Stimulated activated CD8-positive, alpha-beta memory T cell treated with anti-CD3 and anti-CD28 coated beads, Interleukin-4, amount 100 ng/mL, for 1 hour (primary cell): Measurements from ENCODE around the gene GALNT9.
"Not testable (repeated sequence)": the region's sequence is repeated elsewhere in the genome, so short reads cannot be mapped to it uniquely, and the experiment has no call there.

Experiments used
- DNase-seq, 2 donors: peaks; one replicate each; pipeline ENCODE4 v3.0.0-alpha.2; 2020; ENCODE audit warnings: low read depth in 2 of 2, low spot score in 1 of 2

The GALNT9 gene

GRCh38 chr12:132358241-132359225 lies 29.1 kb upstream of the GALNT9 start:
- not testable (repeated sequence) for DNase-seq

GRCh38 chr12:132357623-132358186 lies 28.3 kb upstream of the GALNT9 start:
- DNase-seq: no peak

GRCh38 chr12:132356691-132357622 lies 27.6 kb upstream of the GALNT9 start:
- DNase-seq: no peak

- no peak for DNase-seq
These were observed 26.6 kb upstream of the GALNT9 start for GRCh38 chr12:132355742-132356681.

DNA sequence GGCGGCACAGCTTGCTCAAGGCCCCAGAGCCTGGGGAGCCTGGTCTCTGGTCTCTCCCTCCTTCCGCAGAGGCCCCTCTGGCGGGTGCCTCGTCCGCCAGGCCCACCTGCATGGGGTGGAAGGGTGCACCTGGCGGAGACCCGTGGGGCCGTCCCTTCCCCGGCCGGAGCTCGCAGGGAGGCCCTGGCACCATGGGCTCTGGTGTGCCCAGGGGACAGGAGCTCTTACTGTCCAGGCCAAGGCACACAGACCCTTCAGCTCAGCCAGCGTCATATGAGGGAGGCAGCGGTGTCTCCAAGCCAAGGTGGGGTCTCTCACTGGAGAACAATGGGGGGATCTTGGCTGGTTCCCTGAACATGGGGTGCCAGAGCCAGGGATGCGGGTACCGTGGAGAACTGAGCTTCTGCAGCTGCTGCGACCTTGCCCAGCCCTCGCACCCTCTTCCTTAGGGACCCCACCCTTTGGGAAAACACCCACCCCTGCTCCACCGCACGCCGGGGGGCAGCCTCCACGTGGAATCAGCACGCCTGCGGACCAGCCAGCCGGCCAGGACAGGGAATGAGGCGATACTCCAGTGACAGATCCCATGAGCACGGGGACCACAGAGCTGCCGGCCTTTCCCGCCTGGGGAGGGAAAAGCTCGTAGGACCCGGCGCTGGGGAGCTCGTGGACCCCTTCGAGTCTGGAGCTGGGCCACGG lies 25.7 kb upstream of the GALNT9 start:
- DNase-seq: no peak

- DNase-seq: no peak
These were observed 25.0 kb upstream of the GALNT9 start for GRCh38 chr12:132354211-132354981.

DNA sequence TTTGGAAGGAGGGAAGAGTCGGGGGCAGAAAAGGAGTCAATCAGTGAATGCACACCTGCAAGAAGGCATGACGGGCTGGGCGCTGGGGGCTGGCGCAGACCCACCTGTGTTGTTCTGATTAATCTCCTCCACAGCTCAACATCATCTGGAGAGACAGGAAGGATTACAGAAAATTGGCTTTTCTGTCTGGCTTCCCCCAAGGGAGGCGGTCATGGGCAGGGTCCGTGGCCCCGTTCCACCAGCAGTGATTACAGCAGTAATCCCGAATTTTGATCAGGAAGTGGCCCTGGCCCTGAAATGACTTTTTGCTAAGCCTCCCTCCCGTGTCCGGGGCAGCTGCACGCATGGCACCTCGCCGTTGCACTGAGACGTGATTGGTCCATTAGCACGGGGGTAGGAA lies 24.4 kb upstream of the GALNT9 start:
- DNase-seq: no peak

DNA sequence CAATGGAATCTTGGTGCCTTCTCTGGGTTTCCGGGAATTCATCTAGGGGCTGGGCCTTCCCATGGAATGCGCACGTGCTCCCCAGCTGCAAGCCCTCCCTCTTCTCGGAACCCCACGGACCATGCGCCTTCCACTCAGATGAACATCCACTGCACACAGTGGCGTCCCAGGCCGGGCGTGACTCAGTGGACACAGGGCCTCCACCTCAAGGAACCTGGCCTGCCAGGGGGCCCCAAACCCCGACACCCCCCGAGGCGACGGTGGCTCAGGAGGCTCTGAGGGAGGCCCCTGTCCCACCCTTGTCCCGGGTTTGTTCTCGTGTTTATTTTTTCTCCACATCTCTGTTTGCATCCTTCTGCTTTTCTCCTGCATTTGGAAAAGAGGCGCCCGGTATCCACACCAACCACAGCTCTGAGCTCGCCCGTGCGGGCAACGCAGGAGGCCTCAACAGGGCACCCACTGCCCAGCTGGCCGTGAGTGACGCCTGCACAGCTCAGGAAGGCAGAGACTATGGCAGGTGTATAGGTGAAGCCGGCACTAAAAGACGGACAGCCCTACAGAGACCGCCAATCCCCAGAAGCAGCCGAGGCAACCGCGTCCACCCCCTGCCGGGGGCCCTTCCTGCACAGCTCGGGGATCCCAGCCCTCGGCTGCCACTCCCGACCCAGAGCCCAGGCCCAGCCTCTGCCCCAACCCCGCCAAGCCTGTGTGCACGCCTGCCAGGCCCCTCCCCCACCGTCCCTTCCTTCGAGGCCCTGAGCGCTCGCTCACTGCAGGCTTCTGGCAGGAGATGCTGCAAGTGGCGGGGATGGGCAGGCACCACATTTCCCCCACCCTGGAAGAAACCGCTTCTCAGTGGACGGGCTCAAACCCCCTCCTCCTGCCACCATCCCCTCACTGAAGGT lies 23.8 kb upstream of the GALNT9 start:
- no peak for DNase-seq

DNA sequence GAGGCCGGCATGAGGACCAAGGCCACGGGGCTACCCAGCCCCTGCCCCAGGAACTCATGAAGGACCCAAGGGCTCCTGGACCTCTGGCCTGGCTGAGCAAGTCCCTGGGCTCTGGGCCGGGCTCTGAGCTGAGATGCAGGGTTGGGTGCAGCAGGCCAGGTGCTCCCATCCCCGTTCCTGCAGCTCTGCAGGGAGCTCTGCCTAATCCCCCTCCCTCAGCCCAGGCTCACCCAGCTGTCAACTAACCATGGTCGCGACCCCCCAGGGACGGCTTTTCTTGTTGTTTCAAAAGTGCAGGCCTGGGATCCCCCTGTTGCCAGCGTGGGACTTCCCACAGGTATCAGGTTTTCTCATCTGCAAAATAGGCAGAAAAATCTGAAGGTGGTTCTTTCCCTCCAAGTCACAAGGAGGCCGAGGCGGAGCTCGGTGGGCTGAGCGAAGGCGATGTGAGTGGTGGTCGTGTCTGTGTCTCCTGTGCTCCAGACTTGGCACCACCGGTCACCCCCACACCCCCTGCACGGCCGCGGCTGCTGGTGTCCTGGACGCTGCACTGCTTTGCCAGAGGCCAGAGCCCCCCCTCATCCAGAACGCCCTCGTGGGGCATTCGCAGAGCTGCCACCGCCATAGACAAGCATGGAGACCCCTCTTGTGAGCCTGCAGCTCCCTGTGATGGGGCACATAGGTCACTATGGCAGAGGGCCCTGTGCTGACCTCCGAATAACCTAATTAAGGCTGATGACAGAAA lies 22.5 kb upstream of the GALNT9 start:
- no peak for DNase-seq

- no peak for DNase-seq
These were observed 20.2 kb upstream of the GALNT9 start for GRCh38 chr12:132349501-132350131.

DNA sequence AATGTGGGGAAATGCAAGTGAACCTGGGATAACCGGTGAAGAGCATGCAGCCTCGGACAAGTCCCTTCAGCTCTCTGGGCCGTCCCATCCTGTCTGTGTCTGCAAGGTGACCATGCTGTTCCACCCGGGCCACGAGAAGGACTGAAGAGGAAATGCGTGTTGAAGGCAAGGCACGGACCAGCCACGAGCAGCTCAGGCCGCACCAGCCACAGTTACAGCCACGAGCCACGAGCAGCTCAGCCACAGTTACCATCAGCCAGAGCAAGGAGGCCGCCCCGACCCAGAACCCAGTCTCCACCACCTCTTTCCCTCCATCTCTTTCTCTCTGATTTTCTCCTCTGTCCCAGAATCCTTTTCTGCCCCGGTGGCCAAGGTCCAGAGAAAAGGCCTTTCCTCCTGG lies 18.8 kb upstream of the GALNT9 start:
- DNase-seq: no peak

DNA sequence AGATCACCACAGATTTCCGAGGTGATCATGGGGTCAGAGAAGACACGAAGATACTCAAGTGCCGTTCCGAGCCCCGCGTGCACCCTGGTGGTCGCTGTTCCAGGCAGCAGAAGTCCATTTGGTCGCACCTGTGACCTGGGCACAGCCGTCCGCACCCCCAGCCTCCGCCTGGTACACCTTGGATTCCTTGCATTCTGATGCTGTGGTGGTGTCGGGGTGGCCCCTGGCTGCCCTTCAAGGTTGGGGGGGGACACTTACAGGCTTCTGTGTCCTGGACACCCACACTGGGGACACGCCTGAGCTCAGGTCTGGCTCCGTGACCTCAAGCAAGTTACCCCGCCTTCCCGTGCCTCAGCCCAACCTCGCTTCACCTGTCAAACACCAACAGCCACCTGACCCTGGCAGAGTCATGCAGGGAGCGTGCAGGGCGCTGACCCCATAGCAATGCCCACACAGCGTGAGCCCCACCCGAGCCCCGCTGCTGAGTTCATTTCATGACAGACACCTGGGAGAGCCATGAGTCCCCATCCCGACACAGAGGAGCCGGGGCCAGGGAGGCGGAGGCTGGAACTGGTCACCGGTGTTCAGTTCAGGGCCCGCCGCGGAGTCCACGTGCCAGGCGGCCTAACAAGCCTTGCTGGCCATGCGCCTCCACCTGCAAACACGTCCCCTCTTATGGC lies 17.9 kb upstream of the GALNT9 start:
- DNase-seq: no peak

- DNase-seq: no peak
These were observed 17.2 kb upstream of the GALNT9 start for GRCh38 chr12:132346471-132347175.

- DNase-seq: no peak
These were observed 16.3 kb upstream of the GALNT9 start for GRCh38 chr12:132345561-132346200.

DNA sequence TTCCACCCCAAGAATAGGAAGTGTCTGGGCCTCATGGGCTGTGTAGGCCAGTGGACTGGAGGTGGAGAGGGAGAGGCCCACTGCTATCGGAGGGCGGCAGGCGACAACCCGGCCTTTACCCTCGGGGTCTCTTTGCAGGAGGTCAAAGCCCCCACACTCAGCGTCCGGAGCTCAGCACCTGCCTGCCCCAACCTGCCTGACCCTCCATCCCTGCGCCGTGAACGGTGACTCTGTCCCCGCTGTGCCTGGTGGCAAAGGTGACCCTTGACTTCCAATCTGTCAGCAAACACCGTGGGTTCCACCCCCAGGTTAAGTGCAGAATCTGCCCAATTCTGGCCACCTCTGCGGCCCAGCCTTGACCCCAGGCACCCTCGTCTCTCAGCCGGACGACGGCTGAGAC lies 15.7 kb upstream of the GALNT9 start:
- no peak for DNase-seq
